HG02840 (cell line): ENCODE results near the gene CYFIP2.
"Not testable (repeated sequence)": the region's sequence is repeated elsewhere in the genome, so short reads cannot be mapped to it uniquely, and the experiment has no call there.

Experiments
- ATAC-seq: cut with Tn5 transposase; IDR thresholded peaks from one replicate; pipeline ENCODE4 v1.9.1; 2021; ENCODE audit warnings: mild to moderate bottlenecking, moderate library complexity, moderate number of reproducible peaks; ENCODE audit not compliant: unreplicated experiment, low FRiP score

CYFIP2 gene

GRCh38 chr5:157384971-157385709 lies 119.2 kb downstream of the CYFIP2 start:
- ATAC-seq: no peak

DNA sequence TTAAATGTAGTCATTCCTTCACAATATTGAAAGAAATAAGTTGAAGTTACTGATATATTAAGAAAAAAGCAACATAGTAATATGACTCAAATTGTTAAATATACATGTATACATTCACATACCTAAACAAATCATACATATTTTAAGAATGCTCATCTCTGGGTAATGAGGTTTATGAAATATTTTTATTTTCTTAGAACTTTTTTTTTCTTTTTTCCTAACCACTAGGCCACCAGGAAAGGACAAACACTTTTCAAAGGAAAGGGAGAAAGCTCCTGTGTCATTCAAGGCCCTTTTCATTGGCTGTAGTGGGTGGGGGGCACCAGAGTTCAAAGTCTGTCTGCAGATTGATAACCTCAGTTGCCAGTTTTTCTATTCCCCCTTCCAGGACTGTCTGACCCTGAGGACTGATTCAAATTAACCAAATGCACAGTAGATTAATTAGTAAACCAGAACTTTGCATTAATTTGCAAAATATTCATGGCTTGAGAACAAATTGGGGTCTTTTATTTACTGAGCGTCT lies 121.2 kb downstream of the CYFIP2 start:
- no peak for ATAC-seq

GRCh38 chr5:157387683-157388093 lies 121.8 kb downstream of the CYFIP2 start:
- no peak for ATAC-seq

DNA sequence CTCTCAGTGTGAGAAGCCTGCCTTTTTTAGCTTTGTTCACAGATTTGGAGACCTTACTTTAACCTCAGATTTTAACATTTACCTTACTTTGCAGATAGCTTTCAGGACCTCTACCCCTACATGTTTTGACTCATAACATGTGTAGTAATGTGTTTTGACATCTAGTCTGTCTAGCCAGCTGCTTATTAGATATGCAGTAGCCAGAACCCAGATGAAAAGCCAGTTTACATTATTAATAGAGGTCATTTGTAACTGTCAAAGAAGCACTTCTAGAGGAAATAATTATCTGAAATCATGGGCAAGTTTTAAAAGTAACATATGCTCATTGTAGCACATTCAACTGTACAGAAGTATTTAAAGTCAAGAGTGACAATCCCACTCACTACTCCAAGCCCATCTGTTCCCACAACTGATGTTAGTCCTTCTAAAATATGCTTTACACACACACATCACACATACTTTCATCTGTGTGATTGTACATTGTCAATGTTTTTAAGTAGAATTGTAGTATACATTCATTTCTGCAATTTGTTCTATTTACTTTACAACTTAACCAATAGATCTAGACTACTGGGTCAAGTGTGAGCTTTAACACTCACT lies 122.3 kb downstream of the CYFIP2 start:
- no peak for ATAC-seq

DNA sequence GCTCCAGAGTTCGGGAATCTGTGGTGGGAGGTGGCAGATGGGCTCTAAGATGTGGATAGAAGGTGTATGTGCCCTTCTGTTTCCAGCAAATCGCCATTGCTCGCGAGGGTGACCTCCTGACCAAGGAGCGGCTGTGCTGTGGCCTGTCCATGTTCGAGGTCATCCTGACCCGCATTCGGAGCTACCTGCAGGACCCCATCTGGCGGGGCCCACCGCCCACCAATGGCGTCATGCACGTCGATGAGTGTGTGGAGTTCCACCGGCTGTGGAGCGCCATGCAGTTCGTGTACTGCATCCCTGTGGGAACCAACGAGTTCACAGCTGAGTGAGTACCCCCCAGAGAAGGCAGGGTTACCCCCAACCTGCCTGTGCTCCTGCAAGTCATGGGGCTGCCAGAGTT lies 123.2 kb downstream of the CYFIP2 start:
- no peak for ATAC-seq

GRCh38 chr5:157390133-157390532 lies 124.2 kb downstream of the CYFIP2 start:
- no peak for ATAC-seq

GRCh38 chr5:157390551-157391297 lies 124.8 kb downstream of the CYFIP2 start:
- no peak for ATAC-seq

DNA sequence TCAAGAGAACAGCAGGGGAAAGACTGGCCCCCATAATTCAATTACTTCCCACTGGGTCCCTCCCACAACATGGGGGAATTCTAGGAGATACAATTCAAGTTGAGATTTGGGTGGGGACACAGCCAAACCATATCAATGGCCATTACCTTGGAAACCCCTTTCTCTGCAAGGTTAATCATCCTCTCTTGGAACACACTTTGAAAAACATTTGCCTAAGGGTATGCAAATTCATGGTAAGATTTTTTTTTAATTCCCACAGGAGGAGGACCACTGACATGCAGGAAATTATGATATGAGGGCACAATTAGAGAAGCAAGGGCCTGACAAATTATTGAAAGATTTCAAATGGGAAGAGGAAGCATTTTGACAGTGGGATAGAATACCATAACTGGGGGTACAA lies 132.4 kb downstream of the CYFIP2 start:
- no peak for ATAC-seq

- ATAC-seq: no peak
Observed at GRCh38 chr5:157400741-157401495, 135.0 kb downstream of the CYFIP2 start.

GRCh38 chr5:157415838-157416237 lies 149.9 kb downstream of the CYFIP2 start:
- no peak for ATAC-seq

- not testable (repeated sequence) for ATAC-seq
Observed at GRCh38 chr5:157419521-157419920, 153.6 kb downstream of the CYFIP2 start.

DNA sequence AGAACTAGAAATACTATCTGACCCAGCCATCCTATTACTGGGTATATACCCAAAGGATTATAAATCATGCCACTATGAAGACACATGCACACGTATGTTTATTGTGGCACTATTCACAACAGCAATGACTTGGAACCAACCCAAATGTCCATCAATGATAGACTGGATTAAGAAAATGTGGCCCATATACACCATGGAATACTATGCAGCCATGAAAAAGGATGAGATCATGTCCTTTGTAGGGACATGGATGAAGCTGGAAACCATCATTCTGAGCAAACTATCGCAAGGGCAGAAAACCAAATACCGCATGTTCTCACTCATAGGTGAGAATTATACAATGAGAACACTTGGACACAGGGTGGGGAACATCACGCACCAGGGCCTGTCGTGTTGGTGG lies 164.0 kb downstream of the CYFIP2 start:
- not testable (repeated sequence) for ATAC-seq

GRCh38 chr5:157431544-157432200 lies 165.7 kb downstream of the CYFIP2 start:
- ATAC-seq: peak; percentile 54

- no peak for ATAC-seq
Observed at GRCh38 chr5:157434096-157434495, 168.2 kb downstream of the CYFIP2 start.

GRCh38 chr5:157443041-157443549 lies 177.2 kb downstream of the CYFIP2 start:
- no peak for ATAC-seq

- no peak for ATAC-seq
Observed at GRCh38 chr5:157444224-157444623, 178.3 kb downstream of the CYFIP2 start.
